Testis (tissue), 2 donors: Measurements from ENCODE around the gene ADGRG3.

Source experiments
- CTCF ChIP-seq, 3 experiments: fragments of 450-650 bp in 2 of 3; fragments of 200-600 bp in 1 of 3; sonication (generic) in 1 of 3; IDR thresholded peaks; one replicate each; pipeline ENCODE4 v1.5.1; 2016 to 2019; ENCODE audit warnings: antibody characterized with exemption in 3 of 3, mild to moderate bottlenecking in 2 of 3, moderate library complexity in 1 of 3
- POLR2A ChIP-seq: fragments of 450-650 bp; IDR thresholded peaks from one replicate; pipeline ENCODE4 v1.6.1; 2017; ENCODE audit warnings: antibody characterized with exemption, mild to moderate bottlenecking, moderate library complexity

- TF ChIP-seq POLR2A (no peak), CTCF (IDR thresholded peaks at IDR 0.05) (no peak)
Measured at GRCh38 chr16:57661510-57661909, 6.6 kb upstream of the ADGRG3 start.
